Stimulated activated CD4-positive, alpha-beta T cell treated with anti-CD3 and anti-CD28 coated beads, Interleukin-1b, Interleukin-23, amount 100 ng/mL, for 48 hours (primary cell): ENCODE data around the gene CNIH1.
"Not testable (repeated sequence)": the region's sequence is repeated elsewhere in the genome, so short reads cannot be mapped to it uniquely, and the experiment has no call there.

Source experiments
- DNase-seq: peaks from one replicate; pipeline ENCODE4 v3.0.0-alpha.2; 2020

Gene CNIH1

DNA sequence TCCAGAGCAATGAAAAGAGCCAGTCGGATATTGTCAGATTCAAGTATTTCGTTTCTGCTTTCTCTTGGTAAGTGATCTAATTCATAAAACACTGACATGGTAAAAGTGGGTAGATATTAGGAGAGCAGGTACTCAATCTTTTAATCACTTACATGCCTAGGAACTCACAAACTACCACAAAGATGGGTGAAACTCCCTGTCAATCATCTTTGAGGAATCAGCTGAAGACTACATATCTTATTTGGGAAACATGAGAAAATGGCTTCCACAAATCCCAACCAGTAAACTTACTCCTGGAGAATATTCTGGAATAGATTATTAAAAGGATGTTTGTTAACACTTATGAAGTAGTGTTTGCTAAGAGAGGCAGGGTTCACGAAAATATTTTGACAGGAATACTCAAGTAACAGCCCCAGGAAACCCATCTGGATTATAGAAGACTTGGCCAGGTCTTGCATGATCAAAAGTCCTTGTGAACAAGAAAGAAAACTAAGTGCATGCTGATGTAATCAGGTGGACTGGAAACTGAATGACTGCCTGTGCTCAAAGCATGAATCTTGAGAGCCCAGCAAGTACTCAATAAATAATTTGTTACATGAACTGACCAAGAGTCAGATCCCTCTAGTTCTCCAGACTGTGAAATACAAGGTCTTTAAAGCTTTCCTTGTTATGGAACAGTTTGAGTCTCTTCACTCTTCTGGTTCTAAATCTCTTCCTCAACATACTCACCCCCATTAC is 15.5 kb downstream of the CNIH1 start:
- DNase-seq: no peak

DNA sequence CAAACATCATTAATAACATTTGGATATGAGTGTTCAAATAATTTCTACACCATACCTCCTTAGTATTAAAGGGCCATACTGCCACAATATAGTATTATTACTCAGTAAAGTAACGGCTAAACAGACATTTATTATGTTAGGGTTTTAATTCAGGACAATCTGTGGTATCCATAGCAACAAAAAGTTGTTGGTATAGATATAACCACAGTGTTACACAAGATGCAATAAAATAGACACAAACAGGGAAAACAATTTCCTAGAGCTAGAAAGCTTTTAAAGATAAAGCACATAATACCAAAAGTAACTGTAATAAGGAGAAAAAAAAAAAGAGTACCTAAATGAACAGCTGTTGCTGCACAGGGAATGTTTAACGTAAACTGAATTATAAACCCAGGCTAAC is 16.1 kb downstream of the CNIH1 start:
- DNase-seq: no peak

DNA sequence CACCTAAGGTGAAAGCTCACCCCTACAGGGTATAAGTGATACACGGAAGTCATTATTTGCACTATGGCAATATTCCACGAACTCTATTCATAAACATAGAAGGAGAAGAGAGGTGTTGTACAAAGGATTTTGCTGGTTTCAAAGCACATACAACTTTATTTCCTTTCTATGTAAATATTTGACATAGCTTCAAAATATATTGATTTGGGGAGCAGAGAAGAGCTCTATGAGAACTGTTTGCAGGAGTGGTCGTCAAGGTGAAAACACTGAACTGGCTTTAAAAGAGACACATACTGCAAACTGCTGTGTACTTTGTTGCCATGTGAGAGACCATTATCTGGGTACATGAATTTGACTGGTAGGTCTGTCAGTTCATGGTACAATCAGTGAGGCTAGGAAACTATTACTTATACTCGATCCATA is 16.7 kb downstream of the CNIH1 start:
- no peak for DNase-seq

DNA sequence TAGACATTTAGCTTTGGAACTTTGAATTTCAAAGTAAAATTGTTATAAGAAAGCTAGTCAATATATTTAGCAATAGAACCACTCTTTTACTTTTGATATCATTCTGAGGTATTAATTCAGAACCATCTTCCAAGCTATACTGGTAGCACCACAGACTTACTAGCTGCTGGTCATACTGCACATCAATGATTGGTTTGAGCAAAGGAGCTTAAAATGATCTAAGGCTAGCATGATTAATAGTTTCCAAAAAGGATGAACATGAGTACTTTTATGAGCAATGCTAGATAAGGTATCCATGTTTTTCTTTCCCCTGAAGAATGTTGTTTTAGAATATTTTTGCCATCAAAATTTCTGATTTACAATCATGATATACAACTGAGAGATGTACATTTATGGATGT is 17.2 kb downstream of the CNIH1 start:
- no peak for DNase-seq

DNA sequence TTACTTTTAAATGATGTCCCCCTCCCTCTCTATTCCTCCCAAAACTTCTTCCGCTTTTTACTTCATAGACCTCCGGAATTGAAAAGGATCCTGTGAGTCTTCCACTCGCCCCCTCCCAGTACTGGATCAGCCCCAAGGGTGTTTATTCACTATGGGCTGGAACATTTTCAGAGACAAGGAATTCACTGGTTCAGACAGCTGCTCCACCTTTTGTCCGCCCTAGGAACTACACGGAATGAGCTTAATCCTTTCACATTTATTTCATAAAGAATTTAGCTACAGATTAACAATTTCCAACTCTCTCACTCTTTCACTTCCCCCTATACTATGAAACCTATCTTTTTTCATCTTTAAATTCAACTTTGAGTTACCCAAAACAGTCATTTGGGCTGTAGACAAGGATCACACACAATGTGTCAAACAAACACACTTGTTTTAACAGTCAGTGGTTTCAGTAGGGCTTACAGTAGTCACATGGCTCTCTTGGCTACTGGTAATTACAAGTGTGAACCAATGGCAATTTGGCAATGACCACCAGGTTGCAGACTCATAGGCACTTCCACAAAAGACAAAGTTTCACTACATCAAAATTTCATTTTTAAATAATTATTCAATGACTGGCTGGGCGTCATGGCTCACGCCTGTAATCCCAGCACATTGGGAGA is 20.6 kb downstream of the CNIH1 start:
- no peak for DNase-seq

DNA sequence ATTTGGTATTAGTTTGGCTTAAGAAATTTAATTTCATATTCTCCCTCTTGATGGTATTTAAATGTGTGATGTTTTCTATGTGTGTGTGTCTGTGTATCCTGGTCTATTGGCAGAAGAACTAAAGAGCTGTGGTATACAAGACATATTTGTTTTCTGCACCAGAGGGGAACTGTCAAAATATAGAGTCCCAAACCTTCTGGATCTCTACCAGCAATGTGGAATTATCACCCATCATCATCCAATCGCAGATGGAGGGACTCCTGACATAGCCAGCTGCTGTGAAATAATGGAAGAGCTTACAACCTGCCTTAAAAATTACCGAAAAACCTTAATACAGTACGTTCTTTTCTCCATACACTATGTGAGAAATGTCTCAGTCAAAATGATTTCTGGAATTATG is 29.8 kb downstream of the CNIH1 start:
- no peak for DNase-seq

DNA sequence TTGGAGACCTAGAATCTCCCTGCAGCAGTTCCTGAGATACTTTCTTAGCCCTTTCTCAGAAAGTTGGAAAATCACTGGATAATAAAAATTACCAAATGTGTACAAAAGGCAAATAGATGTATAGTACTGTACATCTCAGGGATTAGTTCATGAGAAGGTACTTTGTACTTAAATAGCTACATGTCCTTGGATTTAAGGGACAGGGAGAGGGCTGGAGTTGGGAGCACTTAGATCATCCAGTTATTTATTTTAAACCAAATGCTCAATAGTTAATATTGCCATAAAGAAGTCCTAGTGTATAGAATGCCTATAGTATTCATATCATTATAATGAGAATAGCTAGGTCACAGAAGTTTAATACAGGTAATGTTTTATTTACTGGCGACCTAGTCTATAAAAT is 31.0 kb downstream of the CNIH1 start:
- DNase-seq: no peak

DNA sequence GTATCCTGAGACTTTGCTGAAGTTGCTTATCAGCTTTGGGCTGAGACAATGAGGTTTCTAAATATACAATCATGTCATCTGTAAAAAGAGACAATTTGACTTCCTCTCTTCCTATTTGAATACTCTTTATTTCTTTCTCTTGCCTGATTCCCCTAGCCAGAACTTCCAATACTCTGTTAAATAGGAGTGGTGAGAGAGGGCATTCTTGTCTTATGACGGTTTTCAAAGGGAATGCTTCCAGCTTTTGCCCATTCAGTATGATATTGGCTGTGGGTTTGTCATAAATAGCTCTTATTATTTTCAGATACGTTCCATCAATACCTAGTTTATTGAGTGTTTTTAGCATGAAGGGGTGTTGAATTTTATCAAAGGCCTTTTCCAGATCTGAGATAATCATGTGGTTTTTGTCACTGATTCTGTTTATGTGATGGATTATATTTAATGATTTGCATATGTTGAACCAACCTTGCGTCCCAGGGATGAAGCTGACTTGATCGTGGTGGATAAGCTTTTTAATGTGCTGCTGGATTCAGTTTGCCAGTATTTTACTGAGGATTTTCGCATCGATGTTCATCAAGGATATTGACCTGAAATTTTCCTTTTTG is 37.7 kb downstream of the CNIH1 start:
- DNase-seq: not testable (repeated sequence)

DNA sequence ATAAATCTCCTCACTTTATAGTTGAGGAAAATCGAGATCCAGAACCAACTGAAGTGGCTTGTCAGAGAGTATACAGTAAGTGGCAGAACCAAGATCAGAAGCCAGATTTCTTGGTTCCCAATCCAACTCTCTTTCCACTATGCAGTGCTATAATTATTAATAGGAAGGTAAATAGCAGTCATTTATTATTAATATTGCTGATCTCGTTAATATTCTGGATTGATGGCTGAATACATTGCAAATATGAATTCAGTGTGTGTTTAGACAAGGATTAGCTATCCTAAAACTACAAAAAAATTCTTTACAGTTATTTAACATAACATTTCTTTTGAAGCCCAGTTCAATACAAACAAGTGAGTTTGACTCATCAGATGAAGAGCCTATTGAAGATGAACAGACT is 41.6 kb downstream of the CNIH1 start:
- DNase-seq: no peak

DNA sequence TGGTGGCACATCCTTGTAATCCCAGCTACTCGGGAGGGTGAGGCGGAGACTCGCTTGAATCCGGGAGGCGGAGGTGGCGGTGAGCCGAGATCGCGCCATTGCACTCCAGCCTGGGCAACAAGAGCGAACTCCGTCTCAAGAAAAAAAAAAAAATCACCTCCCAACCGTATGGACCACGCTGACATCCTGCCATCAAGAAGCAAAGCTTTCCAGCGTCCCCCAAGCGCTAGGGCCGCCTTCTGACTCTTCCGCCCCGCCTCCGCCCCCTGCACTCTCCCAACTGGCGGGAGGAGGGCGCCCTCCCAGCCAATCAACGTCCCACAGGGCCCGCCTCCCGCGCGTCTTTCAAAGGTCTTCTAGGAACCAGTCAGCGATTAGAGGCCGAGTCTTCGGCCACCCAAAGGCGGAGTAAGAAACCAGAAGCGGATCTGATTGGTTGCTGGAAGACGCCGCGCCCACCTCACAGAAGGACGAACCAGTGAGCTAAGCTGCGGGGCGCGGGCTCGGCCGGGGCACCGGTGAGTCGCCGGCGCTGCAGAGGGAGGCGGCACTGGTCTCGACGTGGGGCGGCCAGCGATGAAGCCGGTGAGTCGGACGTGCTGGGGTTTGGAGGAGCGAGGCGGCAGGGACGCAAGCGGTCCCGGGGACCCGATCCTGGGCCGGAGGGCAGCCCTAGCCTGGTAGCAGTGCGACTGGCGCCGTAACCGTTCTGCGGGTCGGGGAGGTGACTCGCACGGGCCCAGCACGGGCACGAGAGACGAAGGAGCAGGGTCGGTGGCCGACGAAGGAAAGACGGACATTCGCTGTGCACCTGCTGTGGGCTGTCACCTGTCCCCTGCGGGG is 44.5 kb downstream of the CNIH1 start, which contains the start of gene CDKN3:
TSS of gene CDKN3 (plus strand) at position 515 of the 843 bp plus-strand sequence. CDS start at position 577, 62 bp downstream.
- peak; percentile 98 for DNase-seq

DNA sequence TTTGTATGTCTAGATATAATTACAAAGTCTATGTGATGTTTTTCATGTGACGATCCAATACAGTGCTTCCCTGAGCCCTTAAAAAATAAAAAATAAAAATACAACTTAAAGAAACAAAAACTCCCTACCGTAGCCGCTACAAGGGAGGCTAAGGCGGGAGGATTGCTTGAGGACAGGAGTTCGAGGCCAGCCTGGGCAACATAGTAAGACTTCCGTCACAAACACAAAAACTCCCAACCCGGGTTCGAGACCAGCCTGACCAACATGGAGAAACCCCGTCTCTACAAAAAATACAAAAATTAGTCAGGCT is 45.0 kb downstream of the CNIH1 start:
- DNase-seq: no peak

DNA sequence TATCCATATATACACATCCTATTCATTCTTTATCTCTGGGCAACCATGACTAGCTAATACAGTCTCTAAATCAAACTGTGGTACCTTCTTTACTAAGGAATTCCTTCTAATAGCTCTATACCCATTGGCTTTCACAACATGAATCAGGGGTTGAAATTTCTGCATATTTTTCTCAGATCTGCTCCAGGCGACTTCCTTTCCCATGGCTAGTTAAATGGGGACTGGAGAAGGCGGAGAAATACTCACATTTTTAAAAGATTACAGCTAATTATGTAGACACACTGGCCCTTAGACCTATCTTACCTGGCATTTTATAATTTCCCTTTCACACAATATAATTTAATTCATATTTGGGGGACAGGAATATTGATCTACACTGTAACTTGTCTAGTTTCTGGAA is 45.5 kb downstream of the CNIH1 start:
- DNase-seq: no peak

DNA sequence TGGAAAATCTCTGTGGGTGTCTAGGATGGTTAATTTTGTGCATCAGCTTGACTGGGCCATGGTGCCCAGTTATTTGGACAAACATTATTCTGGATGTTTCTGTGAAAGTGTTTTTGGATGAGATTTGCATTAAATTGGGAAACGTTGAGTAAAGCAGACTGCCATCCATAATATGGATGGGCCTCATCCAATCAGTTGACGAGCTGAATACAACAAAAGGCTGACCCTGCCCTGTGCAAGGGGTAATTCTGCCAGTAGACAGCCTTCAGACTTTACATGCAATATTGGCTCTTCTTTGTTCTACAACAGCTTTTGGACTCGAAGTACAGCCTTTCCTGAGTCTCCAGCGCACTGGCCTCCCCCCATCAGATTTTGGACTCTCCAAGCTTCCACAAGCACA is 45.9 kb downstream of the CNIH1 start:
- DNase-seq: no peak

DNA sequence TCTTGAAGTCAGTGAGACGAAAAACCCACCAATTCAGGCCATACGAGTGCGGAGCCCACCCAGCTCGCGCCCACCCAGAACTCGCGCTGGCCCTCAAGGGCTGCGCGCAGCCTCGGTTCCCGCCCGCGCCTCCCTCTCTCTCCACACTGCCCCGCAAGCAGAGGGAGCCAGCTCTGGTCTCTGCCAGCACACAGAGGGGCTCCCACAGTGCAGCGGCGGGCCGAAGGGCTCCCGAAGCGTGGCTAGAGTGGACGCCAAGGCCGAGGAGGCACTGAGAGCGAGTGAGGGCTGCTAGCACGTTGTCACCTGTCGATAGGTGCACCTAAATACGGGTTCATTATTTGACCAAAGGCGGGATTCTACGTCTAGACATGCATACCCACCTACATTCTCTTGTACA is 46.6 kb downstream of the CNIH1 start:
- no peak for DNase-seq

DNA sequence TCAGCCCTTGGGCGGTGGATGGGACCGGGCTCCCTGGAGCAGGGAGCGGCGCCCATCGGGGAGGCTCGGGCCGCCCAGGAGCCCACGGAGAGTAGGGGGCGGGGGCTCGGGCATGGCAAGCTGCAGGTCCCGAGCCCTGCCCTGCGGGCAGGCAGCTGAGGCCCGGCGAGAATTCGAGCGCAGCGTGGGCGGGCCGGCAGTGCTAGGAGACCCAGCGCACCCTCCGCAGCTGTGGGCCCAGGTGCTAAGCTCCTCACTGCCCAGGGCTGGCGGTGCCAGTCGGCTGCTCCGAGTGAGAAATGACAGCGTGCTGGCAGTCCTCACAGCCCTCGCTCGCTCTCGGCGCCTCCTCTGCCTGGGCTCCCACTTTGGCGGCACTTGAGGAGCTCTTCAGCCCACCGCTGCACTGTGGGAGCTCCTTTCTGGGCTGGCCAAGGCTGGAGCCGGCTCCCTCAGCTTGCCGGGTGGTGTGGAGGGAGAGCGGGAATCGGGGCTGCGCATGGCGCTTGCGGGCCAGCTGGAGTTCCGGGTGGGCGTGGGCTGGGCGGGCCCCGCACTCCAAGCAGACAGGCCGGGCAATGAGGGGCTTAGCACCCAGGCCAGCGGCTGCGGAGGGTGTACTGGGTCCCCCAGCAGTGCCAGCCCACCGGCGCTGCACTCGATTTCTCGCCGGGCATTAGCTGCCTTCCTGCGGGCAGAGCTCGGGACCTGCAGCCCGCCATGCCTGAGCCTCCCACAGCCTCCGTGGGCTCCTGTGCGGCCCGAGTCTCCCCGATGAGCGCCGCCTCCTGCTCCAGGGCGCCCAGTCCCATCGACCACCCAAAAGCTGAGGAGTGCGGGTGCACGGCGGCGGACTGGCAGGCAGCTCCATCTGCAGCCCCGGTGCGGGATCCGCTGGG is 47.9 kb downstream of the CNIH1 start:
- DNase-seq: not testable (repeated sequence)

DNA sequence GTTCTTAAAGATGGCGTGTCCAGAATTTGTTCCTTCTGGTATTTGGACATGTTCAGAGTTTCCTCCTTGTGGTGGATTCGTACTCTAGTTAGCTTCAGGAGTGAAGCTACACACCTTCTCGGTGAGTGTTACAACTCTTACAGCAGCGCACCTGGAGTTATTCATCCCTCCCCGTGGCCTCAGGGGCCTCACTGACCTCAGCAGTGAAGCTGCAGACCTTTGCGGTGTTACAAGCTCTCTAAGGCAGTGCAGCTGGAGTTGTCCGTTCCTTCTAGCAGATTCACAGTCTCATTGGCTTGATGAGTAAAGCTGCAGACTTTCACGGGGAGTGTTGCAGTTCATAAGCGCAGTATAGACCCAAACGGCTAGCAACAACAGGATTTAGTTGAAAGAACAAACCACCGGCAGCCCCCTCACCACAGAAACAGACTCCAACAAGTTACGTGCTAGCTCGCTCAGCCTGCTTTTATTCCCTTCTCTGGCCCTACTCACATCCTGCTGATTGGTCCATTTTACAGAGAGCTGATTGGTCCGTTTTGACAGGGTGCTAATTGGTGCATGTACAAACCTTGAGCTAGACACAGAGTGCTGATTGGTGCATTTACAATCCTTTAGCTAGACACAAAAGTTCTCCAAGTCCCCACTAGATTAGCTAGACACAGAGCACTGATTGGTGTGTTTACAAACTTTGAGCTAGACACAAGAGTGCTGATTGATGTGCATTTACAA is 48.9 kb downstream of the CNIH1 start:
- no peak for DNase-seq

DNA sequence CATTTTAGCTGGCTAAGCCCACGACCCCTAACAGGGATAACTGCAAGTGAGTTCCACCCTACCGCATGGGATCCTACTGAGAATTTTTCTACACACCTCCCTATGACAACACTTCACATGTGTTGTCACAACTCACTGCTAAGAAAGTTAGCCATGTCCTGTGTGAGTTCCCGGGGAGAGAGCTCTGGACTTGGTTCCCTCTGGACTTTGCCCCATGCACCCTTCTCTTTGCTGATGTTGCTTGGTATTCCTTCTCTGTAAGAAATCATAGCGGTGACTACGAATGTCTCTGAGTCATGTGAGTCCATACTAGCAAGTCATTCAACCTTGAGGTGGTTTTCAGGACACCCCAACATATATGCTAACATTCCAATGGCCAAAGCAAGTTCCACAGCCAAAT is 53.8 kb downstream of the CNIH1 start:
- DNase-seq: no peak

DNA sequence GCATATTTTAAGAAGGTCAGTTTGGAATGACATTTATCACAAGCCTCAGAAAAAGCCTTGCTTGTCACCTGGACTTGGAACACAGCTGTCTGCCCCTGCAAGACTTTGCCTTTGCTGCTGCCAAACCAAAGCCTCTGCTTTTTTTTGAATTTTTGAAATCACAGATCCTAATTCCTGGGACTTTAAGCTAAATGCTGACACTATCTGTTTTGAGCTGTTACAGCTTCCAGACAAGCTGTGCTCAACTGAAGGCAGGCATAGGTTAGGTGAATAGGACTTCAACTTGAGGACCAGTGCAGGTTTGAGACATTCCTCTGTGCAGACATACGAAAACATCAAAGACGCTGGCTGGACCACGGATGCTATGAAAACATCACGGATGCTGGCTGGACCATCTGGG is 55.6 kb downstream of the CNIH1 start:
- no peak for DNase-seq

DNA sequence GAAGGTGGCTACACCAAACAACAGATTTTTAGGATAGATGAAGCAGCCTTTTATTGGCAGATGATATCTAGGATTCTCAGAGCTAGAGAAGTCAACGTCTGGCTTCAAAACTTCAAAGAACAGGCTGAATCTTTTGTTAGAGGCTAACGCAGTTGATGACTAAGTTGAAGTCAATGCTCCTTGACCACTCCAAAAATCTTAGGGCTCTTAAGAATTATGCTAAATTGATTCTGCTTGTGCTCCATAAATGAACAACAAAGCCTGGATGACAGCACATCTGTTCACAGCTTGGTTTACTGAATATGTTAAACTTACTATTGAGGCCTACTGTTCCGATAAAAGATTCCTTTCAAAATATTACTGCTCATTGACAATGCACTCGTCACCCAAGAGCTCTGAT is 57.3 kb downstream of the CNIH1 start:
- no peak for DNase-seq

DNA sequence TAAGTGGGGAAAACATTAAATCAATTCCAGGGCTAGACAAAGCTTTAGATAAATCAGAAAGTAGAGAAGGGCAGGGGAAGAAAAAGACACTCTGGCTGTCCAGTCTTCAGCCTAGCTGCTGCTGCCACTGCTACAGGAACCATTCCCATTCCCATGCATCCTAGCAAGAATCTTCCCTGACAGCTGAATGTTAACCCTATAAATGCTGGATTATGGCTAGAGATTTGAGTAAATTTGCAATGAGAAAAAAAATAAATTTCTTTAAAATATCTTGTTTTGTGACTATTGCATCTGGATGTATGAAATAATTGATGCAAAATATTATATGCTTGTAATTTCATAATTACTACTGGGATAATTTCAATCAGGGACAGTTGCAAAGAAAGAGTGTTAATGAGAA is 59.4 kb downstream of the CNIH1 start:
- DNase-seq: no peak

DNA sequence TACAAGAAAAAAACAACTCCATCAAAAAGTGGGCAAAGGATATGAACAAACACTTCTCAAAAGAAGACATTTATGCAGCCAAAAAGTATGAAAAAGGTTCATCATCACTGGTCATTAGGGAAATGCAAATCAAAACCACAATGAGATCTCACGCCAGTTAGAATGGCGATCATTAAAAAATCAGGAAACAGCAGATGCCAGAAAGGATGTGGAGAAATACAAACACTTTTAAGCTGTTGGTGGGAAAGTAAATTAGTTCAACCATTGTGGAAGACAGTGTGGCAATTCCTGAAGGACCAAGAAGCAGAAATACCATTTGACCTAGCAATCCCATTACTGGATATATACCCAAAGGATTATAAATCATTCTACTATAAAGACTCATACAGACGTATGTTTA is 60.6 kb downstream of the CNIH1 start:
- not testable (repeated sequence) for DNase-seq

DNA sequence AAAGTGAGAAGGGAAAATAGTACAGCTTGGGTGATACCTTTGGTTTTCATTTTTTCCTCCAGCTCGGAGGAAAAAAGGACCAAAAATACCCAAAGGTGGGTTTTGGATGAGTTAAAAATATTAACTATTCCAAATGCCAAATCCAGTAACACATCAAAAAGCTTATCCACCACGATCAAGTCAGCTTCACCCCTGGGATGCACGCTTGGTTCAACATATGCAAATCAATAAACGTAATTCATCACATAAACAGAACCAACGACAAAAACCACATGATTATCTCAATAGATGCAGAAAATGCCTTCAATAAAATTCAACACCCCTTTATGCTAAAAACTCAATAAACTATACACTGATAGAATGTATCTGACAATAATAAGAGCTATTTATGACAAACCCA is 62.3 kb downstream of the CNIH1 start:
- not testable (repeated sequence) for DNase-seq
